K562 (cell line): ENCODE data around the gene C2. TPM values are rescaled to one million over a fixed set of nuclear protein-coding genes. Genes with fewer than 3 reads are reported as not detected.

ENCODE experiments used
- CC2D1A ChIP-seq: fragments of 450-650 bp; IDR thresholded peaks from 2 replicates; pipeline ENCODE4 v1.6.1; 2017; ENCODE audit warnings: mild to moderate bottlenecking
- CEBPG ChIP-seq, 3 experiments: fragments of 200-800 bp in 1 of 3; sonication (Bioruptor generic) in 1 of 3; sonication (generic) in 1 of 3; formaldehyde crosslinking in 1 of 3; IDR thresholded peaks in 2 of 3; conservative IDR thresholded peaks in 1 of 3; 2 replicates each; pipeline versions ENCODE4 v1.6.1 to v1.8.0; 2016 to 2022; ENCODE audit warnings: missing compliant biosample characterization in 2 of 3, missing genetic modification characterization in 2 of 3, mild to moderate bottlenecking in 1 of 3, missing genetic modification reagents in 1 of 3
- FOXK2 ChIP-seq, 2 experiments: fragments of 450-650 bp; IDR thresholded peaks in 1 of 2; conservative IDR thresholded peaks in 1 of 2; 2 replicates each; pipeline ENCODE4 v1.6.1; 2016; ENCODE audit warnings: low read depth in 2 of 2, mild to moderate bottlenecking in 1 of 2
- NFE2 ChIP-seq: IDR thresholded peaks from 2 replicates; pipeline ENCODE4 v1.6.1; 2014; ENCODE audit warnings: antibody characterized with exemption, low read depth
- POLR2A ChIP-seq: fragments of 450-650 bp; conservative IDR thresholded peaks from 2 replicates; pipeline ENCODE4 v1.6.1; 2016
- TBL1XR1 ChIP-seq, 2 experiments: IDR thresholded peaks; 2 replicates each; pipeline ENCODE4 v1.6.1; 2012; ENCODE audit warnings: improper control_type of control experiment in 2 of 2, low read length in 2 of 2, mild to moderate bottlenecking in 1 of 2
- ZC3H8 ChIP-seq: fragments of 450-650 bp; IDR thresholded peaks from 2 replicates; pipeline ENCODE4 v1.6.1; 2017
- ZNF143 ChIP-seq: sonication (generic); formaldehyde crosslinking; IDR thresholded peaks from 2 replicates; pipeline ENCODE4 v1.9.0; 2022; ENCODE audit warnings: mild to moderate bottlenecking, missing genetic modification reagents
- ZNF212 ChIP-seq: fragments of 450-650 bp; formaldehyde crosslinking; IDR thresholded peaks from 2 replicates; pipeline ENCODE4 v1.4.0; 2020; ENCODE audit warnings: mild to moderate bottlenecking
- ZNF699 ChIP-seq: fragments of 250-450 bp; sonication (Bioruptor Pico); IDR thresholded peaks from 2 replicates; pipeline ENCODE4 v1.8.0; 2021; ENCODE audit warnings: mild to moderate bottlenecking, moderate library complexity; ENCODE audit not compliant: insufficient replicate concordance
- ZNF830 ChIP-seq: fragments of 250-450 bp; sonication (Bioruptor Pico); IDR thresholded peaks from 2 replicates; pipeline ENCODE4 v1.5.0; 2021; ENCODE audit warnings: mild to moderate bottlenecking
- polyA plus RNA-seq, 8 experiments: library from polyadenylated mRNA; depleted of rRNA in 4 of 8; stranded (reverse) in 5 of 8; unstranded in 3 of 8; fragments of >200 nt; fragmentation: Nextera tagmentation in 2 of 8; fragmentation: Illumina TruSeq in 1 of 8; extraction: Ambion mirVana in 2 of 8; extraction: Trizol in 1 of 8; gene quantifications; 2 replicates each; pipeline versions ENCODE4 v1.2.1 to v1.2.3, GENCODE V29; 2011 to 2014; ENCODE audit warnings: inconsistent platforms in 1 of 8, missing spikeins in 1 of 8
- total RNA-seq, 7 experiments: library from RNA; depleted of rRNA in 6 of 7; stranded (reverse); fragments of >200 nt in 6 of 7; fragmentation: Illumina TruSeq in 2 of 7; extraction: Trizol in 2 of 7; gene quantifications; 2 replicates each; pipeline versions ENCODE4 v1.2.1 to v1.2.3, GENCODE V29; 2011 to 2021; ENCODE audit warnings: low replicate concordance in 1 of 7
- TF ChIP-seq, protein P1 (sequence below): fragments of 450-650 bp; IDR thresholded peaks from 2 replicates; pipeline ENCODE4 v1.6.1; 2016
- TF ChIP-seq, protein P2 (sequence below): fragments of 450-650 bp; IDR thresholded peaks from 2 replicates; pipeline ENCODE4 v1.7.1; 2018; ENCODE audit warnings: mild to moderate bottlenecking, low read depth; ENCODE audit not compliant: partially characterized antibody
- TF ChIP-seq, protein P3 (sequence below): fragments of 450-650 bp; formaldehyde crosslinking; IDR thresholded peaks from 2 replicates; pipeline ENCODE4 v1.4.0; 2020; ENCODE audit warnings: mild to moderate bottlenecking, moderate library complexity
- TF ChIP-seq, protein P4 (sequence below): fragments of 150-350 bp; conservative IDR thresholded peaks from 2 replicates; pipeline ENCODE4 v1.6.1; 2014; ENCODE audit warnings: low read length
- TF ChIP-seq, protein P5 (sequence below): sonication (generic); formaldehyde crosslinking; IDR thresholded peaks from 2 replicates; pipeline ENCODE4 v1.8.0; 2022; ENCODE audit warnings: missing genetic modification reagents, mild to moderate bottlenecking, borderline replicate concordance
- TF ChIP-seq, protein P6 (sequence below): sonication (generic); formaldehyde crosslinking; IDR thresholded peaks from 2 replicates; pipeline ENCODE4 v1.9.0; 2022; ENCODE audit warnings: mild to moderate bottlenecking, missing genetic modification reagents

Gene C2
- total and polyA plus RNA-seq, 9 of the 15 experiments (the other 6 are each of a cell fraction or from before 2014, with no cell fraction given): 0.05 to 1.1 (median 0.39) TPM; not detected in 1

DNA sequence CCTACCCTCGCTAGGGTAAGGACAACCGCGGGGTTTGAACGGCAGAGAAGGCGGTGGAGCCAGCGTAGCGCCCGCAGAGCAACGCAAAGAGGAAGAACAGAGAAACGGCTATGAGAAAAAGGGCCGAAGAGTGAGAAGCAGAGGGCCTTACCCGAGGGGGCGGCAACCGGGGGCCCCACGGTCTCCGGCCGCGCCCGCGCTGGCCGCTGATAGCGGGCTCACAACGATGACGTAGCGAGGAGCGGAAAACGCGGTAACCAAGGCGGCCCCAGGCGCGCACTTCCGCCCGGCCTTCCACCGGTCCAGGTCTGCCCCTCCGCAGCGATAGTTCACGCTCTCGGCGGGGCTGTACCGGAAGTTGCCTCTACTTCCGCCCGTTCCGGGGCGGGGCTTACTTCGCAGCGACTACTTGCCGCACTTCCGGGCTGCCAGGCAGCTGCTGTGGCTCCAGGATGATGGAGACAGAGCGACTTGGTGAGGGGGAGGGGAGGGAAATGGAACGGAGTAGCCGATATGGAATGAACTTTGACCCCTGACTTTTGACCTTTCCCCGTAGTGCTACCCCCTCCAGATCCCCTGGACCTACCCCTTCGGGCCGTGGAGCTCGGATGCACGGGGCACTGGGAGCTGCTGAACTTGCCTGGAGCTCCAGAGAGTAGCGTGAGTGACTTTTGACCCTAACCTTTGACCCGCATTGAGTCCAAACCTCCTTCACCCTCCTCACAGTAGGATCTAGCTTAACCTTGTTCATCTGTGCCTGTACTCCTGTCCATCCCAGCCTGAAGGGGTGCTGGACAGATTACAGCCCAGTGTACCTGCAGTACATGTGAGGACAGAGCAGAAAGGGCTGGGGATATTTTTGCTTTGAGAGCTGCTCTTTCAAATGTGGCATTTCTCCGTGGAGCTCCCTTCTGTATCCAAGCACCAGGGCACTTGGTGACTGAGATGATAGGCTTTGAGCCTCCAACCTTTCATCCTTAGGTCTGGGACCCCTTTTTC is 31.5 kb downstream of the C2 start, which contains the start of the genes NELFE and SKIC2 (continued):
- TF ChIP-seq, protein P1, sequence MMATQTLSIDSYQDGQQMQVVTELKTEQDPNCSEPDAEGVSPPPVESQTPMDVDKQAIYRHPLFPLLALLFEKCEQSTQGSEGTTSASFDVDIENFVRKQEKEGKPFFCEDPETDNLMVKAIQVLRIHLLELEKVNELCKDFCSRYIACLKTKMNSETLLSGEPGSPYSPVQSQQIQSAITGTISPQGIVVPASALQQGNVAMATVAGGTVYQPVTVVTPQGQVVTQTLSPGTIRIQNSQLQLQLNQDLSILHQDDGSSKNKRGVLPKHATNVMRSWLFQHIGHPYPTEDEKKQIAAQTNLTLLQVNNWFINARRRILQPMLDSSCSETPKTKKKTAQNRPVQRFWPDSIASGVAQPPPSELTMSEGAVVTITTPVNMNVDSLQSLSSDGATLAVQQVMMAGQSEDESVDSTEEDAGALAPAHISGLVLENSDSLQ: peak; percentile 85
- TF ChIP-seq, protein P2, sequence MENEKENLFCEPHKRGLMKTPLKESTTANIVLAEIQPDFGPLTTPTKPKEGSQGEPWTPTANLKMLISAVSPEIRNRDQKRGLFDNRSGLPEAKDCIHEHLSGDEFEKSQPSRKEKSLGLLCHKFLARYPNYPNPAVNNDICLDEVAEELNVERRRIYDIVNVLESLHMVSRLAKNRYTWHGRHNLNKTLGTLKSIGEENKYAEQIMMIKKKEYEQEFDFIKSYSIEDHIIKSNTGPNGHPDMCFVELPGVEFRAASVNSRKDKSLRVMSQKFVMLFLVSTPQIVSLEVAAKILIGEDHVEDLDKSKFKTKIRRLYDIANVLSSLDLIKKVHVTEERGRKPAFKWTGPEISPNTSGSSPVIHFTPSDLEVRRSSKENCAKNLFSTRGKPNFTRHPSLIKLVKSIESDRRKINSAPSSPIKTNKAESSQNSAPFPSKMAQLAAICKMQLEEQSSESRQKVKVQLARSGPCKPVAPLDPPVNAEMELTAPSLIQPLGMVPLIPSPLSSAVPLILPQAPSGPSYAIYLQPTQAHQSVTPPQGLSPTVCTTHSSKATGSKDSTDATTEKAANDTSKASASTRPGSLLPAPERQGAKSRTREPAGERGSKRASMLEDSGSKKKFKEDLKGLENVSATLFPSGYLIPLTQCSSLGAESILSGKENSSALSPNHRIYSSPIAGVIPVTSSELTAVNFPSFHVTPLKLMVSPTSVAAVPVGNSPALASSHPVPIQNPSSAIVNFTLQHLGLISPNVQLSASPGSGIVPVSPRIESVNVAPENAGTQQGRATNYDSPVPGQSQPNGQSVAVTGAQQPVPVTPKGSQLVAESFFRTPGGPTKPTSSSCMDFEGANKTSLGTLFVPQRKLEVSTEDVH: peak; percentile 100
- TF ChIP-seq, protein P3, sequence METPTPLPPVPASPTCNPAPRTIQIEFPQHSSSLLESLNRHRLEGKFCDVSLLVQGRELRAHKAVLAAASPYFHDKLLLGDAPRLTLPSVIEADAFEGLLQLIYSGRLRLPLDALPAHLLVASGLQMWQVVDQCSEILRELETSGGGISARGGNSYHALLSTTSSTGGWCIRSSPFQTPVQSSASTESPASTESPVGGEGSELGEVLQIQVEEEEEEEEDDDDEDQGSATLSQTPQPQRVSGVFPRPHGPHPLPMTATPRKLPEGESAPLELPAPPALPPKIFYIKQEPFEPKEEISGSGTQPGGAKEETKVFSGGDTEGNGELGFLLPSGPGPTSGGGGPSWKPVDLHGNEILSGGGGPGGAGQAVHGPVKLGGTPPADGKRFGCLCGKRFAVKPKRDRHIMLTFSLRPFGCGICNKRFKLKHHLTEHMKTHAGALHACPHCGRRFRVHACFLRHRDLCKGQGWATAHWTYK: peak; percentile 96
- TF ChIP-seq ZC3H8 (no peak), ZNF699 (CRISPR knock-in tag) (no peak), CC2D1A (peak; percentile 73), POLR2A (peak; percentile 73), ZNF830 (CRISPR knock-in tag) (peak; percentile 91), NFE2 (no peak), ZNF143 (peak; percentile 34; the same call in 1 of the 2 replicates), CEBPG (CRISPR knock-in tag; IDR thresholded peaks at IDR 0.05) (peak; percentile 6; the same call in 1 of the 2 replicates), CEBPG (tag; conservative IDR thresholded peaks at IDR 0.05 in 1 of 2, IDR thresholded peaks at IDR 0.05 in 1 of 2) (no peak), ZNF212 (CRISPR knock-in tag) (0 out of 2 replicates have a peak, but pooled peaks have one; percentile 76), TBL1XR1 (IDR thresholded peaks at IDR 0.05; ENCODE audit: low read length in 2 of 2) (peak; percentile 78 to 92; a peak in 3 of 4 replicates), FOXK2 (conservative IDR thresholded peaks at IDR 0.05 in 1 of 2, IDR thresholded peaks at IDR 0.05 in 1 of 2; ENCODE audit: low read depth in 2 of 2) (peak; percentile 84 to 85)
- TF ChIP-seq, protein P4, sequence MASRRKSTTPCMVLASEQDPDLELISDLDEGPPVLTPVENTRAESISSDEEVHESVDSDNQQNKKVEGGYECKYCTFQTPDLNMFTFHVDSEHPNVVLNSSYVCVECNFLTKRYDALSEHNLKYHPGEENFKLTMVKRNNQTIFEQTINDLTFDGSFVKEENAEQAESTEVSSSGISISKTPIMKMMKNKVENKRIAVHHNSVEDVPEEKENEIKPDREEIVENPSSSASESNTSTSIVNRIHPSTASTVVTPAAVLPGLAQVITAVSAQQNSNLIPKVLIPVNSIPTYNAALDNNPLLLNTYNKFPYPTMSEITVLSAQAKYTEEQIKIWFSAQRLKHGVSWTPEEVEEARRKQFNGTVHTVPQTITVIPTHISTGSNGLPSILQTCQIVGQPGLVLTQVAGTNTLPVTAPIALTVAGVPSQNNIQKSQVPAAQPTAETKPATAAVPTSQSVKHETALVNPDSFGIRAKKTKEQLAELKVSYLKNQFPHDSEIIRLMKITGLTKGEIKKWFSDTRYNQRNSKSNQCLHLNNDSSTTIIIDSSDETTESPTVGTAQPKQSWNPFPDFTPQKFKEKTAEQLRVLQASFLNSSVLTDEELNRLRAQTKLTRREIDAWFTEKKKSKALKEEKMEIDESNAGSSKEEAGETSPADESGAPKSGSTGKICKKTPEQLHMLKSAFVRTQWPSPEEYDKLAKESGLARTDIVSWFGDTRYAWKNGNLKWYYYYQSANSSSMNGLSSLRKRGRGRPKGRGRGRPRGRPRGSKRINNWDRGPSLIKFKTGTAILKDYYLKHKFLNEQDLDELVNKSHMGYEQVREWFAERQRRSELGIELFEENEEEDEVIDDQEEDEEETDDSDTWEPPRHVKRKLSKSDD: 0 out of 2 replicates have a peak, but pooled peaks have one; percentile 54
- TF ChIP-seq, protein P5, sequence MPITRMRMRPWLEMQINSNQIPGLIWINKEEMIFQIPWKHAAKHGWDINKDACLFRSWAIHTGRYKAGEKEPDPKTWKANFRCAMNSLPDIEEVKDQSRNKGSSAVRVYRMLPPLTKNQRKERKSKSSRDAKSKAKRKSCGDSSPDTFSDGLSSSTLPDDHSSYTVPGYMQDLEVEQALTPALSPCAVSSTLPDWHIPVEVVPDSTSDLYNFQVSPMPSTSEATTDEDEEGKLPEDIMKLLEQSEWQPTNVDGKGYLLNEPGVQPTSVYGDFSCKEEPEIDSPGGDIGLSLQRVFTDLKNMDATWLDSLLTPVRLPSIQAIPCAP (CRISPR knock-in tag): no peak
- TF ChIP-seq, protein P6, sequence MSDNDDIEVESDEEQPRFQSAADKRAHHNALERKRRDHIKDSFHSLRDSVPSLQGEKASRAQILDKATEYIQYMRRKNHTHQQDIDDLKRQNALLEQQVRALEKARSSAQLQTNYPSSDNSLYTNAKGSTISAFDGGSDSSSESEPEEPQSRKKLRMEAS (CRISPR knock-in tag): peak; percentile 72; the same call in 1 of the 2 replicates
